GM12875 (cell line): ENCODE data around the gene SPHK1.

ENCODE experiments used
- H3K4me3 ChIP-seq: one replicate; pipeline ENCODE4 v1.5.1; 2011; ENCODE audit warnings: low read depth, low read length, control low read depth
- TF ChIP-seq, protein P1 (sequence below): IDR thresholded peaks from 2 replicates; pipeline ENCODE4 v1.5.1; 2011; ENCODE audit warnings: low read depth, mild to moderate bottlenecking, control low read depth, inconsistent platforms, low read length, moderate library complexity, borderline replicate concordance; ENCODE audit not compliant: insufficient read depth

The SPHK1 gene

DNA sequence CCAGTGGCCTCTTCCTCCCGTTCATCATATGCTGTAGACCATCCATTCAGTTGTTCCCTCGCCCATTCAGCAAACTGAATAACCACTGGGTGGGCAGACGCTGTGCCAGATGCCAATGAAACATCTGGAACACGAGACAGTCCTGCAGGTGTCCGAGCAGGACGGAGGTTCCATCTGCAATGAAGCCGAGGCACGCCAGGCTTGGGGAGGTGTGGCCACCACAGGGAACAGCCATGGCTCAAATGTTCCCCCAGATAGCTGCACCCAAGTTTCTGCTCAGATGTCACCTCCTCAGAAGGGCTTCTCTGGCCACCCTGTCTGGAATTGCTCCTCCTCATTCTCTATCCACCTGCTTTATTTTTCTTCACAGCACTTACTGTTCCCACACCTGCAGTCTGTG is 38.0 kb downstream of the SPHK1 start:
- TF ChIP-seq, protein P1, sequence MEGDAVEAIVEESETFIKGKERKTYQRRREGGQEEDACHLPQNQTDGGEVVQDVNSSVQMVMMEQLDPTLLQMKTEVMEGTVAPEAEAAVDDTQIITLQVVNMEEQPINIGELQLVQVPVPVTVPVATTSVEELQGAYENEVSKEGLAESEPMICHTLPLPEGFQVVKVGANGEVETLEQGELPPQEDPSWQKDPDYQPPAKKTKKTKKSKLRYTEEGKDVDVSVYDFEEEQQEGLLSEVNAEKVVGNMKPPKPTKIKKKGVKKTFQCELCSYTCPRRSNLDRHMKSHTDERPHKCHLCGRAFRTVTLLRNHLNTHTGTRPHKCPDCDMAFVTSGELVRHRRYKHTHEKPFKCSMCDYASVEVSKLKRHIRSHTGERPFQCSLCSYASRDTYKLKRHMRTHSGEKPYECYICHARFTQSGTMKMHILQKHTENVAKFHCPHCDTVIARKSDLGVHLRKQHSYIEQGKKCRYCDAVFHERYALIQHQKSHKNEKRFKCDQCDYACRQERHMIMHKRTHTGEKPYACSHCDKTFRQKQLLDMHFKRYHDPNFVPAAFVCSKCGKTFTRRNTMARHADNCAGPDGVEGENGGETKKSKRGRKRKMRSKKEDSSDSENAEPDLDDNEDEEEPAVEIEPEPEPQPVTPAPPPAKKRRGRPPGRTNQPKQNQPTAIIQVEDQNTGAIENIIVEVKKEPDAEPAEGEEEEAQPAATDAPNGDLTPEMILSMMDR, result no peak
- no peak overlapping the region for H3K4me3 ChIP-seq

DNA sequence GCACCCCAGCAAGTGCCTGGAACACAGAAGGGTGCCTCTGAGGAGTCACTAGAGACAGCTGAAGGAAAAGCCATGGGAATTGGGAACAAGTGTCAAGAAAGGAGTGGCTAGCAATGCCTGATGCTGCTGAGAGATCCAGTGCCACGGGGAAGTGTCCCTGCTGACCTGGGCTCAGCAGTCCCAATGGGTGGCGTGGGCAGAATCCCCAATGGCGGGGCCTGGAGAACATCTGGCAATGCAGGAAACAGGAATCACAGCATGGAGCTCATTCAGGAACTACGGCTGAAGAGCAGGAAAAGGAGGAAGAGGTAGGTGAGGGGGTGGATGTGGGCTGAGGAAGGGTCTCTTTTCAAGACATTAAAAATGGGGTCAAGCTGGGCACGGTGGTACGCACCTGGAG is 38.5 kb downstream of the SPHK1 start:
- TF ChIP-seq, protein P1, result no peak
- no peak overlapping the region for H3K4me3 ChIP-seq

DNA sequence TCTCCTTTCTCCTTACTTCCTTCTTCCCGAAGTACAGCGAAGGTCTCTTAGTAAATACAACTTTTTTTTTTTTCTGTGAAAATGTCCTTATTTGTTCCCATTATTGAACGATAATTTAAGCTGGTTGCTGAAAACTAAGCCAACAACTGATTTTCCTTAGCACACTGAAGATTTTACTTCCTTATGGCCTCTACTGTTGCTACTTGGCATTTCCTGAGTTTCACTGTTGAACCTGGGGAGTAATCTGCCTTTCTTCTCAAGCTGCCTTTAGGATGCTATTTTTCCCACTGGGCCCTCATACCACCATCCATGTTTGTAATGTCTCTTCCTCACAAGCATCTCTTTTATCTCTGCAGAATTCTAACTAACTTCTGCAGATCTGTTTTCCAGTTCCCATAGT is 42.4 kb downstream of the SPHK1 start:
- H3K4me3 ChIP-seq, result no peak overlapping the region
- TF ChIP-seq, protein P1, result no peak

DNA sequence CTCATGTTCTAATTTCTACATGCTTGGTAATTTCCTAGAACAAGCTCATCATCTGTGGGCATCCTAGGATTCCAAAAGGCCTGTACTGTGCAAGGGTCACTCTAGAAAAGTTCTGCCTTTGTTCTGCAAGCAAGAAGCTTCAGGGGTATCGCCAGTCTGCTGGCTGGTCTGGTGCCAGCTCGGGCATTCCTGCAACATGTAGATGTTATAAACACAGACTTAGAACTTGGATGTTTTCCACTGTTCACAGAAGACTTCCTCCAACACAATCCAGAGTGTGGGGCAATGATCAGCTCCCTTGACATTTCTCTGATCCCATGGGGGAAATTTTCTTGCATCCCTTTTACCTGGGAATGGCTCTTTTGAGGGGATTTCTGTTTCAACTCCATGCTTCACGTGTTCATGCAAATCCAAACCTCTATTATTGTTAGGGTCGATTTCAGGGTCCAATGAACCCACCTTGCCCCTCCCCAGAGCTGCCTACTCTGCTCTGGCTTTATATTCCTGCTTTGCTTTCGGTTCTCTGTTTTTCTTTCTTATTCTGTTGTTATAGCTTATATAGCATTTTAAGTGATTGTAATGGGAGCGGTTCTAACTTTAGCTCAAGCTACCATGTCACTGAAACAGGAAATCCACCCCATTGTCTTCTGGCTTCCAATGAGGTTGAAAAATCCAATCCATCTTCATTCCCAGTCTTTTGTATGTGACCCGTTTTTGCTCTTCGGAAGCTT is 43.3 kb downstream of the SPHK1 start:
- no peak overlapping the region for H3K4me3 ChIP-seq
- TF ChIP-seq, protein P1, result no peak

DNA sequence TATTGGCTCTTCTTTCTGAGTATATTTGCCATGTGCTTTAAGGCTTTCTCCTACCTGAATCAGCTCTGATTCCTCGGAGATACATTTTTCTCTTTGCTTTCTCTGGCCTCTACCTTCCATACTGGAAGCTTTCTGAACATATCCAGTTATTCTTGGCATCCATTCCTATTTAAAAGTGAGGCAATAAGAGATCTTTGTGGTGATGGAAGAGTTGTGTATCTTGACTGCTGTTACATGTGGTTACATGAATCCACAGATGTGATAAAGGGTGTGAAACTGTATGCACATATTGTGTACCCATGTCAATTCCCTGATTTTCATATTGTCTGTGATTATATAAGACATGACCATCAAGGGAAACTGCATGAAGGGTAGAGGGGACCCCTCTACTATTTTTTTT is 44.1 kb downstream of the SPHK1 start:
- no peak overlapping the region for H3K4me3 ChIP-seq

DNA sequence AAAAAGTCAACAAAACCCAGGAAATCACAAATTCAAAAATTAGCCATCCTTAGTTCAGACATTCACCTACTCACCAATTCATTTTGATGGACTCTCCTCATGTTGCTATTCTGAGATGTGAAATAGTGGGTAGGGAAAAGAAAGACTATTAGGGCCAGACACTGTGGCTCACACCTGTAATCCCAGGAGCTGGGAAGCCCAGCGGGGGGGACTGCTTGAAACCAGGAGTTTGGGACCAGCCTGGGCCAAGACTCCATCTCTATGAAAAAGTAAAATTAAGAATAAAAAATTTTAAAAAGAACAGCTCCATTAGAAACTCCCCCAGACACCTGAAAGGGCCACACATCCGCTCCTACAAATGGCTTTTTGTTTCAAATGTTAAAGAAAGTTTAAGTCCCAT is 47.1 kb downstream of the SPHK1 start:
- no peak overlapping the region for H3K4me3 ChIP-seq
- TF ChIP-seq, protein P1, result no peak

More for the DNA sequence above, 44.1 kb downstream of the SPHK1 start:
- TF ChIP-seq, protein P1, result no peak

DNA sequence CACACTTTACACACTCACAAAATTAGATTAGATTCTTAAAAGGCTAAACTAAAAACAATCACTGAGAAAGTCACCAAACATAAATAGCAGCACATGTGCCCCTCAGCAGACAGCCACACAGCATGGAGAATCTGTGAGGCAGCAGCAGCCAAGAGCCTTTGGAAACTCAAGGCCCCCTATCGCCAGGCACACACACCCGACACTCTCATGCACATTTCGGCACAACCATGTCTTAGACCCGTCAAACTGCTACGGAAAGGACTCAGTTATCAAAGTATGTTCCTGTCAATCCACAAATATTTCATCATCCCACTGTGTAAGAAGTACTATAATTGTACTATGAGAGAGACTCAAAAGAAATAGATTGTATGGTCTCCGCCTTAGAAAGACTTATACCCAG is 47.6 kb downstream of the SPHK1 start:
- TF ChIP-seq, protein P1, result no peak
- H3K4me3 ChIP-seq, result no peak overlapping the region
